Stomach (tissue), 9 donors: ENCODE results near the gene DNAJB8. TPM values are rescaled to one million over a fixed set of nuclear protein-coding genes. Genes with fewer than 3 reads are reported as not detected.
A peak's percentile ranks its signal among the peaks of the same experiment; 100 is the strongest.

Experiments used
- DNase-seq, 2 donors: peaks; one replicate each; pipeline versions ENCODE4 v3.0.0 to v3.0.0-alpha.2; 2013 to 2019
- H3K27ac ChIP-seq, 5 donors: fragments of 200-600 bp in 4 of 5; sonication (generic) in 4 of 5; one replicate each; pipeline ENCODE4 v1.5.1; 2013 to 2019; ENCODE audit warnings: mild to moderate bottlenecking in 1 of 5, moderate library complexity in 1 of 5
- H3K27me3 ChIP-seq, 3 donors: fragments of 200-600 bp; sonication (generic); one replicate each; pipeline ENCODE4 v1.5.1; 2017 to 2019; ENCODE audit warnings: mixed run types in 1 of 3
- H3K36me3 ChIP-seq, 4 donors: fragments of 200-600 bp; sonication (generic); 1 replicate in 3 of 4; 2 replicates in 1 of 4; pipeline ENCODE4 v1.5.1; 2016 to 2019
- H3K4me1 ChIP-seq, 4 donors: fragments of 200-600 bp; sonication (generic); one replicate each; pipeline ENCODE4 v1.5.1; 2016 to 2019
- H3K4me3 ChIP-seq, 4 donors: fragments of 200-600 bp; sonication (generic) in 3 of 4; one replicate each; pipeline ENCODE4 v1.5.1; 2016 to 2019; ENCODE audit warnings: mild to moderate bottlenecking in 1 of 4
- H3K9me3 ChIP-seq, 4 donors: fragments of 200-600 bp; sonication (generic); one replicate each; pipeline ENCODE4 v1.5.1; 2016 to 2019
- EP300 ChIP-seq: sonication (generic); formaldehyde crosslinking; IDR thresholded peaks from one replicate; pipeline ENCODE4 v1.6.1; 2017; ENCODE audit warnings: antibody characterized with exemption
- POLR2A ChIP-seq, 4 donors: fragments of 450-650 bp; IDR thresholded peaks; one replicate each; pipeline ENCODE4 v1.6.1; 2016; ENCODE audit warnings: antibody characterized with exemption in 4 of 4, control low read depth in 2 of 4, mild to moderate bottlenecking in 1 of 4, moderate library complexity in 1 of 4
- POLR2AphosphoS5 ChIP-seq, 3 donors: sonication (generic); formaldehyde crosslinking; IDR thresholded peaks; one replicate each; pipeline ENCODE4 v1.6.1; 2016; ENCODE audit warnings: antibody characterized with exemption in 3 of 3
- WGBS, 5 donors: extraction: QIAGEN DNeasy Blood & Tissue Kit in 3 of 5; methylation state at CpG; one replicate each; pipeline versions ENCODE4 v1.1.5 to v1.1.7; 2013 to 2018; 5-methylcytosine and 5-hydroxymethylcytosine counted together
- intact Hi-C: fragments of 100-400 bp; cut with DNase I; formaldehyde crosslinking; loops from one replicate; pipeline ENCODE4 v1.15.1; 2023; ENCODE audit warnings: low total_unique reads
- polyA plus RNA-seq, 3 donors: library from polyadenylated mRNA; stranded (reverse); fragments of 200-250 nt; gene quantifications; one replicate each; pipeline ENCODE4 v1.2.3, GENCODE V29; 2013
- total RNA-seq, 5 donors: library from RNA; depleted of rRNA; stranded (reverse); fragments of >200 nt; gene quantifications; one replicate each; pipeline versions ENCODE4 v1.1.0 to v1.2.3, GENCODE V29; 2014 to 2016
- TF ChIP-seq, protein P1 (sequence below), 7 experiments: fragments of 450-650 bp in 4 of 7; fragments of 200-600 bp in 3 of 7; sonication (generic) in 3 of 7; IDR thresholded peaks; one replicate each; pipeline ENCODE4 v1.5.1; 2016 to 2019; ENCODE audit warnings: antibody characterized with exemption in 7 of 7, control low read depth in 2 of 7, mild to moderate bottlenecking in 1 of 7
- donor health status: healthy with polysubstance abuse.
- donor health status: Bipolar disorder and iron deficiency.
- donor health status: healthy.

Gene DNAJB8
- total and polyA plus RNA-seq, 8 donors: not detected

DNA sequence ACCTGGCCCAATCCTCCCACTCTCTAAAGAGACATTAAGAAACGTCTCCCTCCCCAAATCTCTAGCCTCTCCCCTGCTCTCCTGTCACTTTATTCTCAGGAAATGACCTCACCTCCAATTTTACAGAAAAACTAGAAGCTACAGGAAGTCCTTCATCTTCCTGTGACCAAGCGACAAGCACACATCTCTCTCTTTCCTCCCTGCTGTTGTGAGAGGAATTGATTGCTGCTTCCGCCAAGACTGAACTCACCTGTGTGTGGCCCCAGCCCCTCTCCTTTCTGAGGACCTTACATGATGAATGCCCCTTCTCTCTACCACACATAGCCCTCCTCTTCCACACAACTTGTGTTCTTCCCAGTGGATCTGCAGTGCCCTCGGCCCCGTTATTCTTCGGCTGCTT is 18.2 kb downstream of the DNAJB8 start:
- WGBS, 5 donors: 55 to 68% (median 64%) methylated on average over 6 of the region's 6 CpGs
- Histone ChIP-seq H3K27me3 (peaks cover 0 to 22% (median 2%) of the 10 kb centered on the region in 3 donors), H3K36me3 (no peaks in the 10 kb centered on the region), H3K4me3 (no peak overlapping the region), H3K4me1 (no peaks in the 10 kb centered on the region), H3K9me3 (no peaks in the 10 kb centered on the region), H3K27ac (no peak overlapping the region)
- TF ChIP-seq EP300: no peak
- TF ChIP-seq, protein P1, sequence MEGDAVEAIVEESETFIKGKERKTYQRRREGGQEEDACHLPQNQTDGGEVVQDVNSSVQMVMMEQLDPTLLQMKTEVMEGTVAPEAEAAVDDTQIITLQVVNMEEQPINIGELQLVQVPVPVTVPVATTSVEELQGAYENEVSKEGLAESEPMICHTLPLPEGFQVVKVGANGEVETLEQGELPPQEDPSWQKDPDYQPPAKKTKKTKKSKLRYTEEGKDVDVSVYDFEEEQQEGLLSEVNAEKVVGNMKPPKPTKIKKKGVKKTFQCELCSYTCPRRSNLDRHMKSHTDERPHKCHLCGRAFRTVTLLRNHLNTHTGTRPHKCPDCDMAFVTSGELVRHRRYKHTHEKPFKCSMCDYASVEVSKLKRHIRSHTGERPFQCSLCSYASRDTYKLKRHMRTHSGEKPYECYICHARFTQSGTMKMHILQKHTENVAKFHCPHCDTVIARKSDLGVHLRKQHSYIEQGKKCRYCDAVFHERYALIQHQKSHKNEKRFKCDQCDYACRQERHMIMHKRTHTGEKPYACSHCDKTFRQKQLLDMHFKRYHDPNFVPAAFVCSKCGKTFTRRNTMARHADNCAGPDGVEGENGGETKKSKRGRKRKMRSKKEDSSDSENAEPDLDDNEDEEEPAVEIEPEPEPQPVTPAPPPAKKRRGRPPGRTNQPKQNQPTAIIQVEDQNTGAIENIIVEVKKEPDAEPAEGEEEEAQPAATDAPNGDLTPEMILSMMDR (IDR thresholded peaks at IDR 0.05): no peak
- TF ChIP-seq POLR2AphosphoS5 (IDR thresholded peaks at IDR 0.05): no peak
- TF ChIP-seq POLR2A (IDR thresholded peaks at IDR 0.05): no peak
- intact Hi-C loops: no loop called here
- DNase-seq: peak in 1 of 2 donors; percentile 20

DNA sequence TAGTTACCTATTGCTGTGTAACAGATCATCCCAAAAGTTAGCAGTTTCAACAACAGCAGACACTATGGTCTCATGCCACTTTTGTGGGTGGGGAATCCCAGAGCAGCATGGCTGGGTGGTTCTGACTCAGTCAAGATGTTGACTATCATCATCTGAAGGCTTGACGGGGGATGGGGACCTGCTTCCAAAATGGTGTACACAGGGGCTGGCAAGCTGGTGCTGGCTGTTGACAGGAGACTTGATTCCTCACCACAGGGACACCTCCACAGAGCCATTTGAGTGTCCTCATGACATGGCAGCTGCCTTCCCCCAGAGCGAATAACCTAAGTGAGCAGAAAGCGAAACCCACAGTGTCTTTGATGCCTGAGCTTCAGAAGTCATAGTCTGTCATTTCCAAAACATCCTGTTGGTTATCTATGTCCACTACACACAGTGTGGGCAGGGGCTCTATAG is 19.1 kb downstream of the DNAJB8 start:
- WGBS, 5 donors: 87 to 100% (median 93%) methylated on average over 3 of the region's 3 CpGs
- Histone ChIP-seq H3K27ac (no peak overlapping the region), H3K4me3 (no peak overlapping the region), H3K4me1 (no peaks in the 10 kb centered on the region), H3K27me3 (peaks cover 0 to 14% (median 0%) of the 10 kb centered on the region in 3 donors), H3K36me3 (no peaks in the 10 kb centered on the region), H3K9me3 (no peaks in the 10 kb centered on the region)
- TF ChIP-seq EP300: no peak
- TF ChIP-seq, protein P1 (IDR thresholded peaks at IDR 0.05): no peak
- TF ChIP-seq POLR2A (IDR thresholded peaks at IDR 0.05): no peak
- no peak for TF ChIP-seq POLR2AphosphoS5 (IDR thresholded peaks at IDR 0.05)
- DNase-seq: no peak
- intact Hi-C loops: no loop called here

DNA sequence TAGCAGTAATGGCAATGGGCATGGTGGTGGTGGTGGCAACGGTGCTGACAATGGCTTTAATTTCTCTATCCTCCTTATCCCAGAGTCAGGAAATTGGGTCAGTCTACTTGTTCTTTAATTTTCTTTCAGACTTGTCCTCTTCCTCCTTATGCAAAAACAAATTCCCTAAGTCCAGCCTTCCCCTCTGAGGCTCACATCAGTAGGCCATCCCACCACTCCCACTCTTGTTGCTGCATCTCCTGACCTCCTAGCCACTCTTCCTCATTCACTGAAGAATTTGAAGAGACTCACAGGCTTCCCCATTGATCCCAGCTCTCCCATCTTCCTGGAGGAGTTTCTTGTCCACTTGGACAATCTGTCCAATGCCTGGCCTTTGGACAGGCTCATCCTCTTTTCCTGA is 19.9 kb downstream of the DNAJB8 start:
- H3K4me1 ChIP-seq: no peaks in the 10 kb centered on the region
- TF ChIP-seq, protein P1 (IDR thresholded peaks at IDR 0.05): no peak
- TF ChIP-seq POLR2AphosphoS5 (IDR thresholded peaks at IDR 0.05): no peak
- no peak for TF ChIP-seq EP300
- no peak for TF ChIP-seq POLR2A (IDR thresholded peaks at IDR 0.05)
- WGBS, 5 donors: 77 to 94% (median 87%) methylated on average over 1 of the region's 1 CpG
- no peak for DNase-seq
- no peak overlapping the region for H3K4me3 ChIP-seq
- H3K27ac ChIP-seq: no peak overlapping the region
- H3K27me3 ChIP-seq: peaks cover 0 to 6% (median 0%) of the 10 kb centered on the region in 3 donors
- H3K9me3 ChIP-seq: no peaks in the 10 kb centered on the region
- H3K36me3 ChIP-seq: no peaks in the 10 kb centered on the region
- intact Hi-C loops: no loop called here

DNA sequence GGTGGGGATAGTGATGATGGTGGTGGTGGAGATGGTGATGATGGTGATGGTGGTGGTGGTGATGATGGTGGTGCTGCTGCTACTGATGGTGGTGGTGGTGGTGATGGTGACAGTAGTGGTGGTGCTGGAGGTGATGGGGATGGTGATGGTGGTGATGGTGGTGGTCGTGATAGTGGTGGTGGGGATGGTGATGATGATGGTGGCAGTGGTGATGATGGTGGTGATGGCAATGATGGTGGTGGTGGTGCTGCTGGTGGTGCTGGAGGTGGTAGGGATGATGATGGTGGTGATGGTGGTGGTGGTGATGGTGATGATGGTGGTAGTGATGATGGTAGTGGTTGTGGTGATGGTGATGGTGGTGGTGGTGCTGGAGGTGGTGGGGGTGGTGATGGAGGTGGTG is 21.3 kb downstream of the DNAJB8 start:
- no peak for DNase-seq
- Histone ChIP-seq H3K9me3 (no peaks in the 10 kb centered on the region), H3K36me3 (no peaks in the 10 kb centered on the region), H3K27me3 (peaks cover 0 to 4% (median 0%) of the 10 kb centered on the region in 3 donors), H3K4me3 (no peak overlapping the region), H3K4me1 (no peaks in the 10 kb centered on the region), H3K27ac (no peak overlapping the region)
- WGBS, 5 donors: 68 to 88% (median 79%) methylated on average over 1 of the region's 1 CpG
- intact Hi-C loops: no loop called here
- TF ChIP-seq EP300 (no peak), POLR2AphosphoS5 (IDR thresholded peaks at IDR 0.05) (no peak), POLR2A (IDR thresholded peaks at IDR 0.05) (no peak)
- TF ChIP-seq, protein P1 (IDR thresholded peaks at IDR 0.05): no peak
